ENCODE data around the gene CA11. TPM values are rescaled to one million over a fixed set of nuclear protein-coding genes. Genes with fewer than 3 reads are reported as not detected.

The CA11 gene
- total and polyA plus RNA-seq, 2 of the 8 experiments (the other 6 are each of a cell fraction or from before 2014, with no cell fraction given), result 51.7 to 71.4 TPM

DNA sequence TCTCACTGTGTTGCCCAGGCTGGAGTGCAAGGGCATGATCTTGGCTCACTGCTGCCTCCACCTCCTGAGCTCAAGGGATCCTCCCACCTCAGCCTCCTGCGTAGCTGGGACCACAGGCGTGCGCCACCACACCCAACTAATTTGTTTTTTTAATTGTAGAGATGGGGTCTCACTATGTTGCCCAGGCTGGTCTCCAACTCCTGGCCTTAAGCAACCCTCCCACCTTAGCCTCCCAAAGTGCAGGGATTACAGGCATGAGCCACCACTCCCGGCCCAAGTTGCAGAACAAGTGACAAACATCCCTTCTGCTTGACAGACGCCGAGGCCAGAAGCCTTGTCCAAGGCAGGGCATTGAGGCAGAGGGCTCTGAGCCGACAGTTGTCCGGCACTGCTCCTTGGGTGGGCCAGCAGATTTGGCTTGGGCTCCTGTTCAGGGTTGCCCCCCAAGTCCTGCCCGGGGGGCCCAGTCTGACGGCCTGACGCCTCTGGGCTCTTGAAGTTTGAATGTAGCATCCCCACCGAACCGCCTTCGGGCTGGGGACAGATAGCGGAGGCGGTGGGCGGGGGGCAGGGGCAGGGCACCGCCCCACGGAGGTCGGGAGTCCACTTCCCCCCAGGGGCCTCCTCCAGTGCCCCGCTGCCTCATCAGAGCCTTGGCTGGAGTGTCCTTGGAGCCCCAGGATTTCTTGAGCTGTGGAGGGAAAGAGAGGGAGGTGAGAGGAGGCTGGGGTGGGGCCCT is 45.1 kb downstream of the CA11 start:
- no peak overlapping the region for H4K8ac ChIP-seq (ENCODE audit: extremely low read depth, insufficient read depth, low read length)
- no peaks in the 10 kb centered on the region for H3K4me1 ChIP-seq (replicated peaks in 1 of 4; ENCODE audit: control insufficient read depth in 3 of 4, insufficient read depth in 4 of 4, low read length in 3 of 4)
- no peaks in the 10 kb centered on the region for H3K79me2 ChIP-seq (ENCODE audit: control insufficient read depth in 1 of 2, insufficient read depth in 2 of 2, low read length in 2 of 2)
- H3K9ac ChIP-seq (replicated peaks in 1 of 4; ENCODE audit: extremely low read depth in 1 of 4, low read depth in 3 of 4, low read length in 3 of 4), result no peak overlapping the region
- H3K79me1 ChIP-seq (ENCODE audit: low read depth, low read length), result no peaks in the 10 kb centered on the region
- H3K56ac ChIP-seq (replicated peaks; ENCODE audit: insufficient read length, low read depth, low read length), result no peak overlapping the region
- H3K36me3 ChIP-seq (ENCODE audit: control insufficient read depth in 2 of 4, insufficient read depth in 4 of 4, low read length in 3 of 4), result no peaks in the 10 kb centered on the region
- ChIA-PET POLR2A (ENCODE audit: partially characterized antibody) (interaction anchor here (1.1 to 27.0 kb wide), 4 partner anchors 12 to 271 kb away, joined by 3 to 788 read pairs (median 6); partner anchors contain the start of genes DBP, FAM83E, IZUMO1 and PPP1R15A), CTCF (ENCODE audit: partially characterized antibody) (interaction anchor here (0.6 to 2.5 kb wide), 3 partner anchors 12 to 1897 kb away, joined by 3 to 11 read pairs (median 3); no protein-coding TSS in a partner anchor)
- no peaks in the 10 kb centered on the region; the same call in 1 of the 2 replicates for H3K23me2 ChIP-seq (ENCODE audit: low read depth, low read length)
- no peak overlapping the region for H4K5ac ChIP-seq (ENCODE audit: insufficient read length, low read depth, low read length)
- no peak overlapping the region for H3K4me3 ChIP-seq (ENCODE audit: extremely low read depth in 1 of 4, insufficient read depth in 2 of 4, low read depth in 3 of 4, low read length in 4 of 4)
- DNase-seq (ENCODE audit: low read depth in 1 of 2, low spot score in 2 of 2), result no peak
- no peak overlapping the region for H2AFZ ChIP-seq (ENCODE audit: low read length)
- no peak overlapping the region for H3K14ac ChIP-seq (ENCODE audit: insufficient read length)
- WGBS, 2 experiments (ENCODE audit: extremely low coverage in 1 of 2, insufficient coverage in 1 of 2, insufficient read length in 1 of 2, insufficient replicate concordance in 2 of 2, low coverage in 1 of 2, low lambda C conversion rate in 2 of 2, missing lambda C conversion rate in 1 of 2), result 84% methylated on average over 13 of the region's 21 CpGs; no CpG with 5 or more reads in 1 of the 2 experiments
- no peaks in the 10 kb centered on the region for H3K27me3 ChIP-seq (replicated peaks in 1 of 4; ENCODE audit: control insufficient read depth in 3 of 4, extremely low read depth in 1 of 4, insufficient read depth in 3 of 4, low read length in 3 of 4)
- TF ChIP-seq ASH2L (IDR thresholded peaks at IDR 0.05; ENCODE audit: low read length), result no peak
- H3K18ac ChIP-seq (ENCODE audit: extremely low read depth, low read length), result no peak overlapping the region
- H2BK20ac ChIP-seq (ENCODE audit: low read length), result no peak overlapping the region
- H4K91ac ChIP-seq (replicated peaks; ENCODE audit: insufficient read length, low read length), result no peak overlapping the region
- H2BK120ac ChIP-seq (replicated peaks; ENCODE audit: low read depth, low read length), result no peak overlapping the region
- H2BK15ac ChIP-seq (ENCODE audit: low read length), result no peak overlapping the region
- H4K20me1 ChIP-seq (replicated peaks in 1 of 2; ENCODE audit: control insufficient read depth in 1 of 2, insufficient read depth in 2 of 2, low read length in 2 of 2), result peaks cover 0 to 2% of the 10 kb centered on the region in 2 experiments
- no peaks in the 10 kb centered on the region for H3K9me3 ChIP-seq (ENCODE audit: insufficient read depth in 2 of 2, low read depth in 1 of 2, low read length in 1 of 2)
- no peak overlapping the region for H2BK12ac ChIP-seq (ENCODE audit: low read depth, low read length)
- H3K4ac ChIP-seq (replicated peaks; ENCODE audit: insufficient read length, low read depth, low read length), result no peak overlapping the region
- H3K4me2 ChIP-seq (ENCODE audit: insufficient read depth in 1 of 2, low read depth in 2 of 2, low read length in 2 of 2), result no peak overlapping the region
- FAIRE-seq, result no peak
- H2AK5ac ChIP-seq (ENCODE audit: low read depth, low read length), result no peak overlapping the region
- H2BK5ac ChIP-seq (ENCODE audit: low read depth, low read length), result no peak overlapping the region
- no peak overlapping the region for H3K27ac ChIP-seq (ENCODE audit: low read depth, low read length)
- H3K23ac ChIP-seq (ENCODE audit: insufficient read length), result no peak overlapping the region

Measured in H1 (cell line).